GM18861 (cell line): ENCODE data around the gene ANKRD13C.

Experiments used
- ATAC-seq: cut with Tn5 transposase; IDR thresholded peaks from one replicate; pipeline ENCODE4 v1.9.1; 2021; ENCODE audit not compliant: unreplicated experiment

ANKRD13C gene

GRCh38 chr1:70314706-70315304, 39.7 kb downstream of the ANKRD13C start:
- ATAC-seq: no peak

- no peak for ATAC-seq
Measured at GRCh38 chr1:70311369-70311768, 43.2 kb downstream of the ANKRD13C start.

- no peak for ATAC-seq
Measured at GRCh38 chr1:70299472-70299871, 55.0 kb downstream of the ANKRD13C start.

GRCh38 chr1:70295749-70296148, 58.8 kb downstream of the ANKRD13C start:
- ATAC-seq: no peak

- ATAC-seq: no peak
Measured at GRCh38 chr1:70293186-70293843, 61.2 kb downstream of the ANKRD13C start.

GRCh38 chr1:70290218-70290617, 64.3 kb downstream of the ANKRD13C start:
- ATAC-seq: no peak

GRCh38 chr1:70288166-70288565, 66.4 kb downstream of the ANKRD13C start:
- ATAC-seq: no peak

GRCh38 chr1:70286453-70286852, 68.1 kb downstream of the ANKRD13C start:
- ATAC-seq: no peak

GRCh38 chr1:70284366-70284765, 70.2 kb downstream of the ANKRD13C start:
- ATAC-seq: no peak

- no peak for ATAC-seq
Measured at GRCh38 chr1:70278710-70279109, 75.8 kb downstream of the ANKRD13C start.

GRCh38 chr1:70277875-70278274, 76.6 kb downstream of the ANKRD13C start:
- no peak for ATAC-seq

GRCh38 chr1:70265946-70266345, 88.6 kb downstream of the ANKRD13C start:
- no peak for ATAC-seq

GRCh38 chr1:70264839-70265238, 89.7 kb downstream of the ANKRD13C start:
- ATAC-seq: no peak

- no peak for ATAC-seq
Measured at GRCh38 chr1:70256664-70257063, 97.9 kb downstream of the ANKRD13C start.

GRCh38 chr1:70248729-70249128, 105.8 kb downstream of the ANKRD13C start:
- no peak for ATAC-seq

GRCh38 chr1:70247768-70248167, 106.8 kb downstream of the ANKRD13C start:
- no peak for ATAC-seq

GRCh38 chr1:70247122-70247521, 107.4 kb downstream of the ANKRD13C start:
- ATAC-seq: no peak

- ATAC-seq: no peak
Measured at GRCh38 chr1:70239940-70240339, 114.6 kb downstream of the ANKRD13C start.

GRCh38 chr1:70234733-70235132, 119.8 kb downstream of the ANKRD13C start:
- ATAC-seq: no peak

GRCh38 chr1:70231475-70231874, 123.0 kb downstream of the ANKRD13C start:
- ATAC-seq: no peak

- ATAC-seq: no peak
Measured at GRCh38 chr1:70228670-70229069, 125.9 kb downstream of the ANKRD13C start.

GRCh38 chr1:70227439-70227838, 127.1 kb downstream of the ANKRD13C start:
- ATAC-seq: no peak

GRCh38 chr1:70224954-70225353, 129.6 kb downstream of the ANKRD13C start:
- no peak for ATAC-seq
